COR-L47 (cell line): ENCODE data around the gene AGO1.
"Not testable (repeated sequence)": the region's sequence is repeated elsewhere in the genome, so short reads cannot be mapped to it uniquely, and the experiment has no call there.

Experiments
- DNase-seq: peaks from one replicate; lab custom pipeline; 2025; lab: John Stamatoyannopoulos, UW

AGO1 gene

GRCh38 chr1:35869245-35869950 is 13.6 kb upstream of the AGO1 start:
- not testable (repeated sequence) for DNase-seq

- no peak for DNase-seq
Measured at GRCh38 chr1:35870651-35871309, 12.2 kb upstream of the AGO1 start.

- DNase-seq, result no peak
Measured at GRCh38 chr1:35873243-35873750, 9.7 kb upstream of the AGO1 start.

GRCh38 chr1:35874115-35874514 is 8.9 kb upstream of the AGO1 start:
- not testable (repeated sequence) for DNase-seq

GRCh38 chr1:35876988-35877387 is 6.0 kb upstream of the AGO1 start:
- DNase-seq, result no peak

- no peak for DNase-seq
Measured at GRCh38 chr1:35881850-35882273, 1.1 kb upstream of the AGO1 start.

GRCh38 chr1:35882586-35882944 is 444 bp upstream of the AGO1 start:
- DNase-seq, result no peak

- peak; percentile 83 for DNase-seq
Measured at GRCh38 chr1:35883635-35884101, 659 bp downstream of the AGO1 start.

GRCh38 chr1:35884934-35885333 is 1.9 kb downstream of the AGO1 start:
- no peak for DNase-seq

GRCh38 chr1:35885961-35886558 is 3.1 kb downstream of the AGO1 start:
- DNase-seq, result no peak

- DNase-seq, result no peak
Measured at GRCh38 chr1:35886577-35887431, 3.8 kb downstream of the AGO1 start.

- no peak for DNase-seq
Measured at GRCh38 chr1:35887508-35887907, 4.5 kb downstream of the AGO1 start.

GRCh38 chr1:35888255-35888654 is 5.2 kb downstream of the AGO1 start:
- DNase-seq, result no peak

- not testable (repeated sequence) for DNase-seq
Measured at GRCh38 chr1:35888981-35889380, 6.0 kb downstream of the AGO1 start.

- DNase-seq, result no peak
Measured at GRCh38 chr1:35893051-35893879, 10.3 kb downstream of the AGO1 start.

- DNase-seq, result no peak
Measured at GRCh38 chr1:35894183-35894582, 11.2 kb downstream of the AGO1 start.

GRCh38 chr1:35894656-35895055 is 11.6 kb downstream of the AGO1 start:
- DNase-seq, result no peak

GRCh38 chr1:35899941-35900340 is 16.9 kb downstream of the AGO1 start:
- no peak for DNase-seq

- DNase-seq, result no peak
Measured at GRCh38 chr1:35901235-35901634, 18.2 kb downstream of the AGO1 start.

GRCh38 chr1:35902671-35903070 is 19.7 kb downstream of the AGO1 start:
- DNase-seq, result no peak

- DNase-seq, result no peak
Measured at GRCh38 chr1:35914717-35915116, 31.7 kb downstream of the AGO1 start.
